ENCODE data around the gene MVB12B. TPM values are rescaled to one million over a fixed set of nuclear protein-coding genes. Genes with fewer than 3 reads are reported as not detected.
A peak's percentile ranks its signal among the peaks of the same experiment; 100 is the strongest.

The MVB12B gene
- total RNA-seq, 1 donor from 2014 or later = 12.8 TPM

DNA sequence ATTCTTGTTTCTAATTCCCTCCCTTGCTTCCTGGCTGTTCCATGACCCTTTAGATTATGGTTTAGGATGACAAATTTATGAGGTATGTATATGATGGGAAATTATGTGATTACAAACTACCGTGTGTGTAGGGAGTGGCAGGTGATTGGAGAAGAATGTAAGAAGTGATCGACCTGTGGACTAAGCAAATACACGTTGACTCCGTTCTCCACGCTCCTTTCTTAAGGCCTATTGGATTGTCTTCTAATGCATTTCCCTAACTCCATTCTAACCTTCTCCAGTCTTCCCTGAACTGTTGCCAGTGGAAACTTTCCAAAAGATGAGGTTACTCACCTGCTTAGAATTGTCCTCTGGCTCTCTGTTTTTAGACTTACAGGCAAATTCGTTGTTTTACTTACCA lies 36.6 kb downstream of the MVB12B start:
- TF ChIP-seq, protein P1, sequence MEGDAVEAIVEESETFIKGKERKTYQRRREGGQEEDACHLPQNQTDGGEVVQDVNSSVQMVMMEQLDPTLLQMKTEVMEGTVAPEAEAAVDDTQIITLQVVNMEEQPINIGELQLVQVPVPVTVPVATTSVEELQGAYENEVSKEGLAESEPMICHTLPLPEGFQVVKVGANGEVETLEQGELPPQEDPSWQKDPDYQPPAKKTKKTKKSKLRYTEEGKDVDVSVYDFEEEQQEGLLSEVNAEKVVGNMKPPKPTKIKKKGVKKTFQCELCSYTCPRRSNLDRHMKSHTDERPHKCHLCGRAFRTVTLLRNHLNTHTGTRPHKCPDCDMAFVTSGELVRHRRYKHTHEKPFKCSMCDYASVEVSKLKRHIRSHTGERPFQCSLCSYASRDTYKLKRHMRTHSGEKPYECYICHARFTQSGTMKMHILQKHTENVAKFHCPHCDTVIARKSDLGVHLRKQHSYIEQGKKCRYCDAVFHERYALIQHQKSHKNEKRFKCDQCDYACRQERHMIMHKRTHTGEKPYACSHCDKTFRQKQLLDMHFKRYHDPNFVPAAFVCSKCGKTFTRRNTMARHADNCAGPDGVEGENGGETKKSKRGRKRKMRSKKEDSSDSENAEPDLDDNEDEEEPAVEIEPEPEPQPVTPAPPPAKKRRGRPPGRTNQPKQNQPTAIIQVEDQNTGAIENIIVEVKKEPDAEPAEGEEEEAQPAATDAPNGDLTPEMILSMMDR (IDR thresholded peaks at IDR 0.05; ENCODE audit: insufficient read depth, low read depth, low read length) = no peak
- TF ChIP-seq EZH2 (IDR thresholded peaks at IDR 0.05; ENCODE audit: insufficient read depth, low read length) = no peak
- DNase-seq (ENCODE audit: low read depth) (no peak), FAIRE-seq (no peak)
- Histone ChIP-seq H3K79me2 (ENCODE audit: insufficient read depth, low read length) (peaks cover 5% of the 10 kb centered on the region), H3K9ac (ENCODE audit: low read length) (no peak overlapping the region), H3K36me3 (ENCODE audit: insufficient read depth, low read length) (no peaks in the 10 kb centered on the region), H3K4me3 (ENCODE audit: insufficient read depth, low read depth, low read length) (no peak overlapping the region), H3K4me2 (ENCODE audit: low read length) (no peak overlapping the region), H3K27me3 (ENCODE audit: insufficient read depth, low read length) (no peaks in the 10 kb centered on the region), H2AFZ (ENCODE audit: low read depth, low read length) (no peak overlapping the region), H4K20me1 (ENCODE audit: insufficient read depth, low read length) (peaks cover 5% of the 10 kb centered on the region), H3K9me3 (ENCODE audit: insufficient read depth, low read depth, low read length) (no peaks in the 10 kb centered on the region), H3K27ac (ENCODE audit: low read depth, low read length) (no peak overlapping the region), H3K4me1 (ENCODE audit: insufficient read depth, low read length) (peaks cover 8% of the 10 kb centered on the region)
- Mint-ChIP-seq H3K27me3 (ENCODE audit: low read depth, unreplicated experiment) (peaks cover 2% of the 10 kb centered on the region), H3K4me1 (ENCODE audit: low read depth, unreplicated experiment) (peaks cover 7% of the 10 kb centered on the region), H3K4me3 (ENCODE audit: unreplicated experiment) (no peak overlapping the region), H3K9me3 (ENCODE audit: unreplicated experiment) (peaks cover 6% of the 10 kb centered on the region), H3K36me3 (ENCODE audit: low read depth, unreplicated experiment) (peaks cover 3% of the 10 kb centered on the region), H3K27ac (ENCODE audit: unreplicated experiment) (no peak overlapping the region)

DNA sequence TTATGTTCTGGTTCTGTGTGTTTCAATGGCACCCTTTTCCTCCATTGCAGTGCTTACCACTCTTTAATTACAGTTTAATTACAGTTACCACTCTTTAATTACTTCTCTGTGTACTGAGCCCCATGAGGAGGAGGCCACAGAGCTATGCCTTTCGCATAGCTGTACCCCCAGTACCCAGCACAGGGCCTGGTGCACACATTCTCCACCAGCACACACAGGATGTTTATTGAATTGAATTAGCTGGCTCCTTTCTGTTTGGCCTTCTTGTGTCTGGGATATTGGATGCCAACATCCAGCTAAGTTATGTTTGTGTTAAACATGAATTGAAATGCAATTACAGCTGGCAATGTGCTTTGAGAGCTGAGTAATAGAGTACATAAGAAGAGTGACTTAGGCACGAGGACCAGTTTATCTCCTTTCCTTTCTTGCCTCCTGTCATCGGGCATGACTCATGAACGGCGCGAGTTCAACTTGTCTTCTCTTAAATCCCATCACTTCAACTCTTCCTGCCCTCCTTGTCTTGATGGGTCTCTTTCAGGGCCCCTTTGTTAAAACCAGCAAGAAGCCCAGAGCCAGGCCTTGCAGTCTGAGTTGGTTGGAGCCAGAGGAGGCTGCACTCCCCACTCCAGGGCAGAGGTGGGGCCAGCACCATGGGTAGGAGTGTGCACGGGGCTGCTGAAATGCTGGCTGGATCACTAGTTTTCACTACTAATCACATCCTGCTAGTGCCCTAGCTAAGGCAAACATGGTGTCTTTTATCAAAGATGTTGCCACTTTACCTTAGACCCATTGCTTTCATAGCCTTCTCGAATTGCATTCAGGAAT lies 37.4 kb downstream of the MVB12B start:
- H3K4me1 Mint-ChIP-seq (ENCODE audit: low read depth, unreplicated experiment) = peaks cover 7% of the 10 kb centered on the region
- TF ChIP-seq, protein P1 (IDR thresholded peaks at IDR 0.05; ENCODE audit: insufficient read depth, low read depth, low read length) = no peak
- no peak for TF ChIP-seq EZH2 (IDR thresholded peaks at IDR 0.05; ENCODE audit: insufficient read depth, low read length)
- no peak for FAIRE-seq

DNA sequence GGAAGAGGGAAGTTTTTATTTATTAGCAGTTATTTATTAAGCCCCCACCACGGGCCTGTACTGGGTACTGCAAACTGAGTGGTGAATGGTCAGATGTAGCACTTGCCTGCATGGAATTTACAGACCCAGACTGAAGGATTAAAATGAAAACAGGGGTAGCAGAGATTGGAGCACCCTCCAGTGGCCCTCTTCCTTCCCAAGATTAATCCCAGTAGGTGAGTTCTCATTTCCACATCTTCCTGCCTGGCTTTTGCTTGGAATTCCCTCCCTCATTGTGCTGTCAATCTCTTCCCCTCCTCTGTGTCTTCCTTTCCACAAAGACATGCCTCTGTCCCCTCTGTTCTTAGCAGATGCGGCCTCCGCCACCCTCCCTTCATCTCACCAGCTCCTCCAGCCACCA lies 39.2 kb downstream of the MVB12B start:
- H4K20me1 ChIP-seq (ENCODE audit: insufficient read depth, low read length) = peaks cover 5% of the 10 kb centered on the region
- no peak overlapping the region for H3K9ac ChIP-seq (ENCODE audit: low read length)
- H3K27ac ChIP-seq (ENCODE audit: low read depth, low read length) = no peak overlapping the region
- H3K36me3 ChIP-seq (ENCODE audit: insufficient read depth, low read length) = no peaks in the 10 kb centered on the region
- Mint-ChIP-seq H3K4me3 (ENCODE audit: unreplicated experiment) (no peak overlapping the region), H3K36me3 (ENCODE audit: low read depth, unreplicated experiment) (peaks cover 6% of the 10 kb centered on the region), H3K27me3 (ENCODE audit: low read depth, unreplicated experiment) (peaks cover 2% of the 10 kb centered on the region), H3K27ac (ENCODE audit: unreplicated experiment) (no peak overlapping the region), H3K9me3 (ENCODE audit: unreplicated experiment) (peaks cover 3% of the 10 kb centered on the region), H3K4me1 (ENCODE audit: low read depth, unreplicated experiment) (peaks cover 7% of the 10 kb centered on the region)
- no peak for DNase-seq (ENCODE audit: low read depth)
- H3K79me2 ChIP-seq (ENCODE audit: insufficient read depth, low read length) = peaks cover 6% of the 10 kb centered on the region
- H3K4me3 ChIP-seq (ENCODE audit: insufficient read depth, low read depth, low read length) = no peak overlapping the region
- no peak for TF ChIP-seq EZH2 (IDR thresholded peaks at IDR 0.05; ENCODE audit: insufficient read depth, low read length)
- TF ChIP-seq, protein P1 (IDR thresholded peaks at IDR 0.05; ENCODE audit: insufficient read depth, low read depth, low read length) = no peak
- H2AFZ ChIP-seq (ENCODE audit: low read depth, low read length) = no peak overlapping the region
- H3K4me1 ChIP-seq (ENCODE audit: insufficient read depth, low read length) = peaks cover 8% of the 10 kb centered on the region
- FAIRE-seq = no peak
- H3K9me3 ChIP-seq (ENCODE audit: insufficient read depth, low read depth, low read length) = no peaks in the 10 kb centered on the region
- no peak overlapping the region for H3K4me2 ChIP-seq (ENCODE audit: low read length)
- no peaks in the 10 kb centered on the region for H3K27me3 ChIP-seq (ENCODE audit: insufficient read depth, low read length)

More for the DNA sequence above, 37.4 kb downstream of the MVB12B start:
- H3K79me2 ChIP-seq (ENCODE audit: insufficient read depth, low read length) = peaks cover 6% of the 10 kb centered on the region
- H3K9me3 Mint-ChIP-seq (ENCODE audit: unreplicated experiment) = peaks cover 6% of the 10 kb centered on the region
- peaks cover 2% of the 10 kb centered on the region for H3K27me3 Mint-ChIP-seq (ENCODE audit: low read depth, unreplicated experiment)
- no peak overlapping the region for H3K4me2 ChIP-seq (ENCODE audit: low read length)
- no peak overlapping the region for H3K9ac ChIP-seq (ENCODE audit: low read length)
- H3K4me3 Mint-ChIP-seq (ENCODE audit: unreplicated experiment) = no peak overlapping the region
- H3K27ac Mint-ChIP-seq (ENCODE audit: unreplicated experiment) = no peak overlapping the region
- peak; percentile 74 for DNase-seq (ENCODE audit: low read depth)
- no peak overlapping the region for H2AFZ ChIP-seq (ENCODE audit: low read depth, low read length)
- H4K20me1 ChIP-seq (ENCODE audit: insufficient read depth, low read length) = peaks cover 5% of the 10 kb centered on the region
- H3K9me3 ChIP-seq (ENCODE audit: insufficient read depth, low read depth, low read length) = no peaks in the 10 kb centered on the region
- H3K4me1 ChIP-seq (ENCODE audit: insufficient read depth, low read length) = peaks cover 8% of the 10 kb centered on the region
- no peaks in the 10 kb centered on the region for H3K27me3 ChIP-seq (ENCODE audit: insufficient read depth, low read length)
- peaks cover 3% of the 10 kb centered on the region for H3K36me3 Mint-ChIP-seq (ENCODE audit: low read depth, unreplicated experiment)
- H3K27ac ChIP-seq (ENCODE audit: low read depth, low read length) = no peak overlapping the region
- H3K4me3 ChIP-seq (ENCODE audit: insufficient read depth, low read depth, low read length) = no peak overlapping the region
- no peaks in the 10 kb centered on the region for H3K36me3 ChIP-seq (ENCODE audit: insufficient read depth, low read length)

Measured in astrocyte (in vitro differentiated cells and primary cell).